GM21529 (cell line): ENCODE data around the gene MTHFR.

Experiments
- ATAC-seq: cut with Tn5 transposase; IDR thresholded peaks from one replicate; pipeline ENCODE4 v1.9.1; 2021; ENCODE audit not compliant: unreplicated experiment

The MTHFR gene

DNA sequence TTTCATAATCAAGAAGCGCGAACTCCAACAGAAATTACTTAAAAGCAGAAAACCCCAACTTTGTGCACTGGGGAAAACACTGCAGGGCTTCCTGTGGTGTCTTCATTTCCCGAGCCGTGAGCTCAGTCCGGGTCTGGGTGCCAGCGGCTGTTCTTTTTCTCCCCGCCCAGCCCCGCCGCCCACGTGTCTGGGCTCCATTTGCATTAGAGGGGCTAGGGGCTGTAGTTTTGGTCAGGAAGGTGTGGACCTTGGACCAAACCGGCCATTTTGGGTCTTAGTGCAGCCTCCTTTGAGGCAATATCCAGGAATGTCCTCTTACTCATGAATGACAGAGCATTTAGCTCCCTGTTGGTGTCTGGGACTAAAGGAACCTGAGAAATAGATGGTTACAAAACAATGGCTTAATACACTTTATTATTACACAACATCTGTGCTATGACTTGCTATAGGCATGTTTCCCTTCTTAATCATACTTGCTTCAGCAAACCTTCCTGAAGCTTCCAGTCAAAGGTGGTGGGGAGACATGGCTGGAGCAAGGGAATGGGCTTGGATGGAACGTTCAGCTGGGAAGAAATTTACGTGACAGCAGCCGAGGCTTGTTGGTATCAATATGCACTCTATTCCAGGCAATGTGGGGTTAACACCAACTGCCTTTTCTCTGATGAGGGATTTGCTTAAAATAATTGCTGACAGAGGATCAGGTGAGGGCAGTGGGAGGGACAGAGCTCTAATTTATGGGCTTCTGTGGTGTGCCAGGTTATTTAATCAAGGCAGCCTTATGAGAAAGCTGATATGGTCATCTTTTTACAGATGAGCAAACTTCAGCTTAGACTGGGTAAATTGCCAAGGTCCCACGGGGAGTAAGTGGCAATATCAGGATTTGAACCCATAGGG is 68.8 kb downstream of the MTHFR start:
- ATAC-seq, result peak; percentile 32

DNA sequence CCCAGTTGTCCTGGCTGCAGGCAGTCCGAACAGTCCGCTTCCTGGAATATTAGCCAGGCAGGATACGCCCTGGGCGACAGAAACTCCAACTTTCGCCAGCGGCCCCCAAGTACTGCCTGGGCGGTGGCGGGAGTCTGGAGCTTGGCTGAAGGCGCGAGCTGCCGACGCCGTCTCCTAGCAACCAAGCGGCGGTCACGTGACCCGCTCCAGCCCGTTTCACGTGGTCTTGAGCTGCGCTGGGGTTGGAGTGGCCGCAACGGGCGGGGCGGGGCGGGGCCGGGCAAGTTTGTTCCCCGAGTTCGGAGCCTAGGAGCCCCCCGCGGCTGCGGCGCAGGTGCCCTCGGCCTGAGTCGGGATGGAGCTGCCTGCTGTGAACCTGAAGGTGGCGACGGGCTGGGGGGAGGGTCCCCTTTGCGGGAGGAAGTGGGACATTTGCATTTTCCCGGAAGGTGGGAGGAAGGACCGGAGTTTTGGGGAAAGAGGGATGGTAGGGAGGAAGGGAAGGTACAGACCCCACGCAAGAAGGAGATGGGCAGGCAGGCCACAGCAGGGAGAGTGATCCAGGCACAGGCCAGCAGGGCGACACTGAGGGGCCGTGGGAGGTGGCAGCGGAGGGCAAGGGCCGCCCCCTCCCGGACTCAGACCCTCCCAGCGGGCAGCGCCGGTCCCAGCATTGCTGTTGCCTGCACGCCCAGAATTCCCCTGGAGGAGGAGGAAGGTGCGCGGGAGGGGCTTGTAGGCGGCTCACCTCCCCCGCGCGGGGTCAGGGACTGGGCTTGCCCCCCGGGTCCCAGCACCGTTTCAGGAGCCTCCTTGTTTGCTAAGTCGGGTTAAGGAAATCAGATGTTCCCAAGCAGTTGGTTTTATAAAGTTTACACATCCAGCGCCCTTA is 69.7 kb downstream of the MTHFR start, which contains the start of gene AGTRAP:
Gene AGTRAP (plus strand): TSS at position 283 of the 892 bp plus-strand sequence. CDS start 73 bp downstream, at position 356.
- ATAC-seq, result peak; percentile 71
